ENCODE measurements around the gene ELOB. TPM values are rescaled to one million over a fixed set of nuclear protein-coding genes. Genes with fewer than 3 reads are reported as not detected.

Gene ELOB
- total and polyA plus RNA-seq, 2 experiments from 2014 or later, result 255 to 642 TPM

DNA sequence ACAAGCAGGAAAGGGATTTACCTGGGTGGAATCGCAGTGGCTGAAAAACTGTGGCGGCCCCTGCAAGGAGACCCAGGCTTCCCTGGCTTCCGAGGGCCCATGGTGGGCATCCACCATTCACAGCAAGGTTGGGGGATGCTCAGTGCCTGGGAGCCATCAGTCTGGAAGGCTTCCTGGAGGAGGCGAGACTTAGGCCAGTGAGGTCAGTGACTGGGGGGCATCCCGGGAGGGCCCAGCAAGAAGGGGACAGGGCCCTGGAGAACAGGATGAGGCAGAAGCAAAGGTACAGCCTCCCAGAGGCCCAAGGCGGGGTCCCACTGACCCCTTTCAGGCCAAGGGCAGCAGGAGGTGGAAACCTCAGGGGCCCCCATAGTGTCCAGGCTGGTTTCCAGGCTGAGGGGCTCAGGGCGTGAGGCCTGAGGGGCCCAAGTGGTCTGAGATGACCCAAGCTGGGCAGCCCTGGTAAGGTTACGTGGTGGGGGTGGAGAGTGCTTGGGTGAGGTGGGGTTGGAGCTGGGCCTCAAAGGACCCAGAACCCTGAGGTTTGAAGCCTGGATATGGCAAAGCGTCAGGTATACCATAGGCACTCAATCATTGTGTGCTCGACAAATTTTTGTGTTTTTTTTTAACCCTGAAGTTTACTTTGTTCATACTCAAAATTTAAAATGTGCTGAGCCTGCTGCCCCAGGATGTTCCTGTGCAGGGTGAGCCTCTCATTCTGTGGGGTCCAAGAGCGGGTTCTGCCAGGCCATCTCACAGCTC lies 40.4 kb downstream of the ELOB start:
- Histone ChIP-seq H3K4me1 (ENCODE audit: insufficient read depth) (peaks cover 6% of the 10 kb centered on the region), H3K36me3 (replicated peaks; ENCODE audit: insufficient read depth, low read depth) (no peaks in the 10 kb centered on the region), H3K4me3 (no peak overlapping the region), H4K20me1 (ENCODE audit: insufficient read depth, poor library complexity, severe bottlenecking) (no peaks in the 10 kb centered on the region), H3K79me2 (no peaks in the 10 kb centered on the region), H3K9me3 (ENCODE audit: low read depth) (no peaks in the 10 kb centered on the region), H3K9me2 (replicated peaks; ENCODE audit: insufficient read depth) (no peaks in the 10 kb centered on the region), H3K27me3 (no peaks in the 10 kb centered on the region), H2AFZ (no peak overlapping the region), H3K4me2 (no peak overlapping the region), H3K27ac (no peak overlapping the region)
- TF ChIP-seq EZH2 (IDR thresholded peaks at IDR 0.05; ENCODE audit: borderline replicate concordance), result no peak
- TF ChIP-seq EZH2phosphoT487 (IDR thresholded peaks at IDR 0.05; ENCODE audit: low read depth, severe bottlenecking, unreplicated experiment), result no peak
- TF ChIP-seq, protein P1, sequence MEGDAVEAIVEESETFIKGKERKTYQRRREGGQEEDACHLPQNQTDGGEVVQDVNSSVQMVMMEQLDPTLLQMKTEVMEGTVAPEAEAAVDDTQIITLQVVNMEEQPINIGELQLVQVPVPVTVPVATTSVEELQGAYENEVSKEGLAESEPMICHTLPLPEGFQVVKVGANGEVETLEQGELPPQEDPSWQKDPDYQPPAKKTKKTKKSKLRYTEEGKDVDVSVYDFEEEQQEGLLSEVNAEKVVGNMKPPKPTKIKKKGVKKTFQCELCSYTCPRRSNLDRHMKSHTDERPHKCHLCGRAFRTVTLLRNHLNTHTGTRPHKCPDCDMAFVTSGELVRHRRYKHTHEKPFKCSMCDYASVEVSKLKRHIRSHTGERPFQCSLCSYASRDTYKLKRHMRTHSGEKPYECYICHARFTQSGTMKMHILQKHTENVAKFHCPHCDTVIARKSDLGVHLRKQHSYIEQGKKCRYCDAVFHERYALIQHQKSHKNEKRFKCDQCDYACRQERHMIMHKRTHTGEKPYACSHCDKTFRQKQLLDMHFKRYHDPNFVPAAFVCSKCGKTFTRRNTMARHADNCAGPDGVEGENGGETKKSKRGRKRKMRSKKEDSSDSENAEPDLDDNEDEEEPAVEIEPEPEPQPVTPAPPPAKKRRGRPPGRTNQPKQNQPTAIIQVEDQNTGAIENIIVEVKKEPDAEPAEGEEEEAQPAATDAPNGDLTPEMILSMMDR (IDR thresholded peaks at IDR 0.05; ENCODE audit: poor library complexity), result no peak
- 92% methylated on average over 11 of the region's 11 CpGs for WGBS (ENCODE audit: low lambda C conversion rate, missing lambda C conversion rate)
- no peak for DNase-seq (ENCODE audit: low spot score)

GRCh38 chr16:2734844-2735515 lies 42.1 kb downstream of the ELOB start:
- Histone ChIP-seq H3K79me2 (no peaks in the 10 kb centered on the region), H3K4me2 (no peak overlapping the region), H3K27ac (no peak overlapping the region), H2AFZ (no peak overlapping the region), H3K9me2 (replicated peaks; ENCODE audit: insufficient read depth) (no peaks in the 10 kb centered on the region), H3K9me3 (ENCODE audit: low read depth) (no peaks in the 10 kb centered on the region), H4K20me1 (ENCODE audit: insufficient read depth, poor library complexity, severe bottlenecking) (no peaks in the 10 kb centered on the region), H3K36me3 (replicated peaks; ENCODE audit: insufficient read depth, low read depth) (no peaks in the 10 kb centered on the region), H3K27me3 (no peaks in the 10 kb centered on the region), H3K4me1 (ENCODE audit: insufficient read depth) (peaks cover 6% of the 10 kb centered on the region), H3K4me3 (no peak overlapping the region)
- TF ChIP-seq, protein P1 (IDR thresholded peaks at IDR 0.05; ENCODE audit: poor library complexity), result no peak
- TF ChIP-seq EZH2 (IDR thresholded peaks at IDR 0.05; ENCODE audit: borderline replicate concordance) (no peak), EZH2phosphoT487 (IDR thresholded peaks at IDR 0.05; ENCODE audit: low read depth, severe bottlenecking, unreplicated experiment) (no peak)
- DNase-seq (ENCODE audit: low spot score), result no peak
- WGBS (ENCODE audit: low lambda C conversion rate, missing lambda C conversion rate), result 92% methylated on average over 10 of the region's 10 CpGs

- Histone ChIP-seq H3K36me3 (replicated peaks; ENCODE audit: insufficient read depth, low read depth) (no peaks in the 10 kb centered on the region), H3K4me1 (ENCODE audit: insufficient read depth) (no peaks in the 10 kb centered on the region), H3K9me3 (ENCODE audit: low read depth) (no peaks in the 10 kb centered on the region), H3K4me2 (no peak overlapping the region), H3K4me3 (no peak overlapping the region), H3K9me2 (replicated peaks; ENCODE audit: insufficient read depth) (no peaks in the 10 kb centered on the region), H3K27me3 (no peaks in the 10 kb centered on the region), H3K27ac (no peak overlapping the region), H3K79me2 (no peaks in the 10 kb centered on the region), H4K20me1 (ENCODE audit: insufficient read depth, poor library complexity, severe bottlenecking) (no peaks in the 10 kb centered on the region), H2AFZ (no peak overlapping the region)
- TF ChIP-seq EZH2phosphoT487 (IDR thresholded peaks at IDR 0.05; ENCODE audit: low read depth, severe bottlenecking, unreplicated experiment) (no peak), EZH2 (IDR thresholded peaks at IDR 0.05; ENCODE audit: borderline replicate concordance) (no peak)
- TF ChIP-seq, protein P1 (IDR thresholded peaks at IDR 0.05; ENCODE audit: poor library complexity), result no peak
- no peak for DNase-seq (ENCODE audit: low spot score)
- WGBS (ENCODE audit: low lambda C conversion rate, missing lambda C conversion rate), result 92% methylated on average over 7 of the region's 7 CpGs
Observed at GRCh38 chr16:2728034-2728433, 49.0 kb downstream of the ELOB start.

Data from hepatocyte (in vitro differentiated cells).